HCT116 (cell line): ENCODE data around the gene GPR32. TPM values are rescaled to one million over a fixed set of nuclear protein-coding genes. Genes with fewer than 3 reads are reported as not detected.

Experiments
- ATAC-seq: fragments of 200-7000 bp; cut with Tn5 transposase; 2 replicates; pipeline ENCODE4 v1.9.1; 2020; ENCODE audit warnings: mild to moderate bottlenecking, moderate library complexity
- BruUV-seq: library from RNA; stranded (reverse); fragments of 400-500 nt; replicated peaks from 2 replicates; lab custom pipeline; 2021; lab: Mats Ljungman, UMichigan
- CTCF ChIA-PET: fragments of 300-600 bp; sonication (Branson Sonifier 250); formaldehyde crosslinking; loops from one replicate; lab custom pipeline; 2021; ENCODE audit warnings: antibody characterized with exemption; lab: Charles Lee
- POLR2A ChIA-PET: fragments of 300-600, 350-600 bp; sonication (Branson Sonifier 250); formaldehyde crosslinking; loops from one replicate; lab custom pipeline; 2021; ENCODE audit warnings: antibody characterized with exemption; lab: Charles Lee
- RAD21 ChIA-PET, 2 experiments: fragments of 300-600 bp; sonication (Branson Sonifier 250); formaldehyde crosslinking; loops; one replicate each; lab custom pipeline; 2023; ENCODE audit warnings: low total read pairs in 2 of 2; ENCODE audit not compliant: uncharacterized antibody in 2 of 2, unreplicated experiment in 2 of 2, low non-redundant PET in 1 of 2; lab: Charles Lee
- DNase-seq: peaks from one replicate; pipeline ENCODE4 v3.0.0-alpha.2; 2010; ENCODE audit warnings: low read depth, low spot score
- H2AFZ ChIP-seq: fragments of 200-600 bp; shearing (Covaris generic), sonication (generic); 2 replicates; pipeline ENCODE4 v1.6.1; 2017; ENCODE audit warnings: low read depth, mixed run types, mixed read lengths, antibody characterized with exemption, low read length; ENCODE audit not compliant: poor library complexity, severe bottlenecking
- H3K27ac ChIP-seq: 2 replicates; pipeline ENCODE4 v1.5.1; 2012; ENCODE audit warnings: low read depth, low read length
- H3K27me3 ChIP-seq: fragments of 200-600 bp; sonication (generic); 2 replicates; pipeline ENCODE4 v1.6.1; 2016; ENCODE audit warnings: mixed run types, low read length, mixed read lengths; ENCODE audit not compliant: insufficient read depth
- H3K36me3 ChIP-seq, 2 experiments: fragments of 200-500 bp in 1 of 2; fragments of 200-600 bp in 1 of 2; sonication (Bioruptor generic) in 1 of 2; sonication (generic) in 1 of 2; 2 replicates each; pipeline versions ENCODE4 v1.5.1 to v1.6.1; 2014 to 2016; ENCODE audit warnings: low read length in 2 of 2, inconsistent platforms in 1 of 2, mixed read lengths in 1 of 2, mixed run types in 1 of 2; ENCODE audit not compliant: insufficient read depth in 2 of 2, control insufficient read depth in 1 of 2
- H3K4me1 ChIP-seq, 2 experiments: fragments of 200-600 bp in 1 of 2; sonication (generic) in 1 of 2; 2 replicates each; pipeline versions ENCODE4 v1.5.1 to v1.6.1; 2012 to 2017; ENCODE audit warnings: low read length in 2 of 2, inconsistent platforms in 1 of 2, mild to moderate bottlenecking in 1 of 2, mixed read lengths in 1 of 2, mixed run types in 1 of 2, moderate library complexity in 1 of 2; ENCODE audit not compliant: insufficient read depth in 2 of 2, control insufficient read depth in 1 of 2
- H3K4me2 ChIP-seq: fragments of 200-600 bp; sonication (generic); 2 replicates; pipeline ENCODE4 v1.6.1; 2017; ENCODE audit warnings: mixed run types, low read length, mixed read lengths
- H3K4me3 ChIP-seq, 2 experiments: fragments of 200-600 bp in 1 of 2; sonication (generic) in 1 of 2; replicated peaks in 1 of 2; 2 replicates each; pipeline ENCODE4 v1.5.1; 2011 to 2016; ENCODE audit warnings: low read length in 2 of 2, control low read depth in 1 of 2, low read depth in 1 of 2, mild to moderate bottlenecking in 1 of 2, mixed read lengths in 1 of 2, mixed run types in 1 of 2
- H3K79me2 ChIP-seq: fragments of 200-600 bp; sonication (generic); 2 replicates; pipeline ENCODE4 v1.6.1; 2017; ENCODE audit warnings: mild to moderate bottlenecking, mixed run types, low read length, moderate library complexity, mixed read lengths; ENCODE audit not compliant: insufficient read depth
- H3K9ac ChIP-seq: fragments of 200-600 bp; sonication (generic); 2 replicates; pipeline ENCODE4 v1.6.1; 2016; ENCODE audit warnings: low read length, mixed read lengths
- H3K9me2 ChIP-seq: fragments of 200-600 bp; sonication (generic), shearing (Covaris generic); 2 replicates; pipeline ENCODE4 v1.6.1; 2017; ENCODE audit warnings: mixed run types, mild to moderate bottlenecking, moderate library complexity; ENCODE audit not compliant: insufficient read depth
- H3K9me3 ChIP-seq, 2 experiments: fragments of 200-500 bp in 1 of 2; fragments of 200-600 bp in 1 of 2; sonication (Bioruptor generic) in 1 of 2; sonication (generic) in 1 of 2; 2 replicates each; pipeline ENCODE4 v1.6.1; 2014 to 2017; ENCODE audit warnings: low read length in 2 of 2, mixed read lengths in 2 of 2, inconsistent platforms in 1 of 2, low read depth in 1 of 2, mild to moderate bottlenecking in 1 of 2, mixed run types in 1 of 2, moderate library complexity in 1 of 2; ENCODE audit not compliant: control insufficient read depth in 1 of 2, insufficient read depth in 1 of 2
- H4K20me1 ChIP-seq: fragments of 200-600 bp; sonication (generic), shearing (Covaris generic); 2 replicates; pipeline ENCODE4 v1.6.1; 2017; ENCODE audit warnings: mixed run types, mild to moderate bottlenecking, moderate library complexity; ENCODE audit not compliant: insufficient read depth
- ATF3 ChIP-seq: IDR thresholded peaks from 2 replicates; pipeline ENCODE4 v1.6.1; 2012
- CTCF ChIP-seq, 3 experiments: fragments of 200-600 bp in 1 of 3; sonication (generic) in 1 of 3; IDR thresholded peaks in 2 of 3; conservative IDR thresholded peaks in 1 of 3; 2 replicates each; pipeline ENCODE4 v1.5.1; 2012 to 2017; ENCODE audit warnings: low read depth in 2 of 3, low read length in 2 of 3, antibody characterized with exemption in 1 of 3, borderline replicate concordance in 1 of 3, control low read depth in 1 of 3, mild to moderate bottlenecking in 1 of 3, mixed read lengths in 1 of 3, mixed run types in 1 of 3, moderate library complexity in 1 of 3; ENCODE audit not compliant: insufficient read depth in 1 of 3
- ELF1 ChIP-seq: IDR thresholded peaks from 2 replicates; pipeline ENCODE4 v1.6.1; 2012; ENCODE audit warnings: low read depth, borderline replicate concordance
- EZH2 ChIP-seq: fragments of 200-600 bp; sonication (generic); IDR thresholded peaks from 2 replicates; pipeline ENCODE4 v1.6.1; 2017; ENCODE audit warnings: antibody characterized with exemption, mixed run types
- EZH2phosphoT487 ChIP-seq: fragments of 200-600 bp; IDR thresholded peaks from 2 replicates; pipeline ENCODE4 v1.6.1; 2018; ENCODE audit warnings: antibody characterized with exemption, borderline replicate concordance
- MAX ChIP-seq: IDR thresholded peaks from 2 replicates; pipeline ENCODE4 v1.6.1; 2012
- REST ChIP-seq: IDR thresholded peaks from 2 replicates; pipeline ENCODE4 v1.6.1; 2012; ENCODE audit warnings: low read depth
- YY1 ChIP-seq: IDR thresholded peaks from 2 replicates; pipeline ENCODE4 v1.6.1; 2011; ENCODE audit warnings: low read length, low read depth, moderate library complexity, mild to moderate bottlenecking; ENCODE audit not compliant: insufficient replicate concordance; ENCODE audit errors: extremely low read depth
- intact Hi-C: fragments of 100-400 bp; cut with micrococcal nuclease; formaldehyde crosslinking; loops from 2 replicates; pipeline ENCODE4 v1.10.0; 2022
- total RNA-seq: library from RNA; stranded (reverse); gene quantifications from one replicate; pipeline ENCODE4 v1.2.1, GENCODE V29; 2021; ENCODE audit not compliant: unreplicated experiment

The GPR32 gene
- total RNA-seq, 1 experiment from 2014 or later: not detected

- RAD21 ChIA-PET: no interaction called here
- Histone ChIP-seq H3K4me1 (peaks cover 11 to 21% of the 10 kb centered on the region in 2 experiments; a peak in 3 of 4 replicates), H3K27ac (no peak overlapping the region), H3K4me3 (no peak overlapping the region), H3K4me2 (no peak overlapping the region), H3K36me3 (no peaks in the 10 kb centered on the region; a peak in 1 of 4 replicates), H3K9me2 (no peaks in the 10 kb centered on the region), H4K20me1 (peaks cover 8% of the 10 kb centered on the region; the same call in 1 of the 2 replicates), H2AFZ (no peak overlapping the region), H3K79me2 (no peaks in the 10 kb centered on the region), H3K27me3 (no peaks in the 10 kb centered on the region), H3K9me3 (no peaks in the 10 kb centered on the region), H3K9ac (no peak overlapping the region)
- intact Hi-C loops: loop anchor here (5.0 kb wide), 1 partner anchor 301 kb away; no protein-coding TSS in a partner anchor
- ATAC-seq (no peak), DNase-seq (no peak)
- POLR2A ChIA-PET: interaction anchor here (1.1 kb wide), 1 partner anchor 204 kb away, joined by 3 read pairs; no protein-coding TSS in a partner anchor
- no peak for TF ChIP-seq ELF1
- TF ChIP-seq EZH2phosphoT487: no peak
- TF ChIP-seq REST: no peak
- TF ChIP-seq YY1: no peak
- TF ChIP-seq ATF3: no peak
- no peak for TF ChIP-seq CTCF (IDR thresholded peaks at IDR 0.05 in 2 of 3, conservative IDR thresholded peaks at IDR 0.05 in 1 of 3; ENCODE audit: borderline replicate concordance in 1 of 3, insufficient read depth in 1 of 3, low read depth in 2 of 3, low read length in 2 of 3)
- no peak for TF ChIP-seq MAX
- TF ChIP-seq EZH2: no peak
- BruUV-seq: no TSS peak
- CTCF ChIA-PET: no interaction called here
Observed at GRCh38 chr19:50791594-50792271, 21.5 kb downstream of the GPR32 start.
